NCI-H2029 treated with DMSO at 0.1 percent for 48 hours (cell line): Measurements from ENCODE around the gene GPN1.
"Not testable (repeated sequence)": the region's sequence is repeated elsewhere in the genome, so short reads cannot be mapped to it uniquely, and the experiment has no call there.

Experiments
- DNase-seq: peaks from one replicate; lab custom pipeline; 2025; lab: John Stamatoyannopoulos, UW

The GPN1 gene

GRCh38 chr2:27627963-27628766, 685 bp upstream of the GPN1 start:
- no peak for DNase-seq

- DNase-seq, result not testable (repeated sequence)
Observed at GRCh38 chr2:27630257-27630656, 1.4 kb downstream of the GPN1 start.

- DNase-seq, result no peak
Observed at GRCh38 chr2:27634291-27634690, 5.4 kb downstream of the GPN1 start.

GRCh38 chr2:27636766-27637165, 7.9 kb downstream of the GPN1 start:
- no peak for DNase-seq

- DNase-seq, result no peak
Observed at GRCh38 chr2:27638037-27638637, 9.3 kb downstream of the GPN1 start.

GRCh38 chr2:27638709-27639108, 9.9 kb downstream of the GPN1 start:
- no peak for DNase-seq

- DNase-seq, result no peak
Observed at GRCh38 chr2:27640722-27641245, 11.9 kb downstream of the GPN1 start.

GRCh38 chr2:27645197-27645596, 16.3 kb downstream of the GPN1 start:
- DNase-seq, result no peak

GRCh38 chr2:27647289-27647688, 18.4 kb downstream of the GPN1 start:
- DNase-seq, result no peak

GRCh38 chr2:27647737-27648136, 18.9 kb downstream of the GPN1 start:
- no peak for DNase-seq

GRCh38 chr2:27651056-27651455, 22.2 kb downstream of the GPN1 start:
- no peak for DNase-seq

- no peak for DNase-seq
Observed at GRCh38 chr2:27652341-27652740, 23.5 kb downstream of the GPN1 start.

GRCh38 chr2:27652790-27653189, 23.9 kb downstream of the GPN1 start:
- DNase-seq, result no peak

- DNase-seq, result no peak
Observed at GRCh38 chr2:27653397-27653796, 24.5 kb downstream of the GPN1 start.

GRCh38 chr2:27655155-27655951, 26.5 kb downstream of the GPN1 start:
- no peak for DNase-seq

GRCh38 chr2:27661371-27661770, 32.5 kb downstream of the GPN1 start:
- DNase-seq, result no peak

GRCh38 chr2:27663285-27664153, 34.7 kb downstream of the GPN1 start, which contains the start of the genes SLC4A1AP and SUPT7L:
TSS of gene SLC4A1AP (plus strand) at chr2:27663889. CDS start at chr2:27663915, 26 bp downstream.
TSS of gene SUPT7L (minus strand) at chr2:27663614. CDS start at chr2:27662192, 1,422 bp downstream.
- peak; percentile 81 for DNase-seq

GRCh38 chr2:27664154-27664574, 35.3 kb downstream of the GPN1 start:
- no peak for DNase-seq

- no peak for DNase-seq
Observed at GRCh38 chr2:27664622-27665363, 35.9 kb downstream of the GPN1 start.

- no peak for DNase-seq
Observed at GRCh38 chr2:27667446-27667845, 38.6 kb downstream of the GPN1 start.

GRCh38 chr2:27671235-27671634, 42.4 kb downstream of the GPN1 start:
- no peak for DNase-seq
